GM18511 (cell line): ENCODE measurements around the gene FOXN3.
A peak's percentile ranks its signal among the peaks of the same experiment; 100 is the strongest.

Experiments
- ATAC-seq: cut with Tn5 transposase; IDR thresholded peaks from one replicate; pipeline ENCODE4 v1.9.1; 2021; ENCODE audit warnings: mild to moderate bottlenecking, moderate library complexity; ENCODE audit not compliant: unreplicated experiment

Gene FOXN3

GRCh38 chr14:89432226-89432625 is 15.2 kb upstream of the FOXN3 start:
- no peak for ATAC-seq

- ATAC-seq, result peak; percentile 91
Observed at GRCh38 chr14:89430391-89431236, 13.6 kb upstream of the FOXN3 start.

- no peak for ATAC-seq
Observed at GRCh38 chr14:89429199-89430181, 12.5 kb upstream of the FOXN3 start.

DNA sequence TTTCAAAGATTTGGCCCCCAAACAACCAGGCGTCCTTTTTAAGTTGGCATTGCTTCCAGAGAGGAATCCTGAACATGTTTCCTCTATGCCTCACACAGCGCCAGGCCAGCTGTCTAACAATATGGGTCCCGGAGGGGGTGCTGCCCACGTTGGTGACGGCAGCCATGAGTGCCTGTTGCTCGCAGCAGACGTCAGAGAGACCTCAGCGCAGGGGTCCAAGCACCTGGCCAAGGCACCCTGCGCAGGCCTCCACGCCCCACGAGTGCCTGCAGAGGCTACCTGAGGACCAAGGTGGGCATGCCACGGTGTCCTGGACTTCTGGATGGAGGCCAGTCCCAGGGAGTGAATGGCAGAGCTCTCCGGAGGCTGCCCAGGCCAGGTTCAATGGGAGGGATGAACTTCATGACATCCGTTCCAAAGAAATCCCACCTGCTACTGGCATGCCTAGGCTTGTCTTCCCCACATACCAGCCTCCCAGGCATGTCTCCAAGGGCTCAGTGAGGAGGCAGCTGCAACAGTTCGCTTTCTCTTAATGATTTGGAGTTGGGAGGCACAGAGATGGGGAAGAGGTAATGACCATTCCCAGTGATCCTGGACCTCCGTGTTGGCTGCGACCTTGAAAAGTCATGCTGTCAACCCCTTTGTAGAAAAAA is 11.6 kb upstream of the FOXN3 start:
- ATAC-seq, result no peak

GRCh38 chr14:89428173-89428523 is 11.1 kb upstream of the FOXN3 start:
- no peak for ATAC-seq

DNA sequence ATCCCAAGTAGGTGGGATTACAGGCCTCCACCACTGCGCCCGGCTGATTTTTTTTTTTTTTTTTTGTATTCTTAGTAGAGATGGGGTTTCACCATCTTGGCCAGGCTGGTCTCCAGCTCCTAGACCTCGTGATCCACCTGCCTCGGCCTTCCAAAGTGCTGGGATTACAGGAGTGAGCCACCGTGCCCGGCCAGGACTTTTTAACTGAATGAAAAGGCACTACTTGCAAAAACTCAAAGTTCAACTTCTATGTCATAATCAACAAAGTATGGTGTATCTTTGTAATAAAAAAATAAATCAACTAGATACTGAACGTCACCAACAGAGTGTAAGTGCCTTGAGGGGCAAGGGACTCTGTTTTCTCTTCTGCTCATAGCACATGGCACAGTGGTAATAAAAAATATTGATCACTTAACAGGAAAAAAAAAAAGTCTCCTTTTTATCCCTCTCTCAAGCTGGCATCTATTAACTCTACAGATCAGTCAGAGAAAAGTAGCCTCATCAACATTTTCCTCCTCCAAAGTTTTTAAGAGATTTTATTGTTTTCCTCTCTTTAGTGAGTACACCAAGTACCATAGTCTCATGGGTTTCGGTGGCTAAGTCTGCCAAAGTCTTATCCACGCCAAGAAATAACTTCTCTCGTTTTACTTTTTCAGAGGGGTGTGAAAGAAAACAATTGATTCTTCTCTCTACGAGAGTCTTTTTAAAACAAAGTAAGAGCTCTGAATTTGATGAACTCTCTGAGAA is 10.6 kb upstream of the FOXN3 start:
- ATAC-seq, result no peak

GRCh38 chr14:89425931-89426330 is 8.9 kb upstream of the FOXN3 start:
- ATAC-seq, result peak; percentile 33

GRCh38 chr14:89424241-89424640 is 7.2 kb upstream of the FOXN3 start:
- no peak for ATAC-seq

DNA sequence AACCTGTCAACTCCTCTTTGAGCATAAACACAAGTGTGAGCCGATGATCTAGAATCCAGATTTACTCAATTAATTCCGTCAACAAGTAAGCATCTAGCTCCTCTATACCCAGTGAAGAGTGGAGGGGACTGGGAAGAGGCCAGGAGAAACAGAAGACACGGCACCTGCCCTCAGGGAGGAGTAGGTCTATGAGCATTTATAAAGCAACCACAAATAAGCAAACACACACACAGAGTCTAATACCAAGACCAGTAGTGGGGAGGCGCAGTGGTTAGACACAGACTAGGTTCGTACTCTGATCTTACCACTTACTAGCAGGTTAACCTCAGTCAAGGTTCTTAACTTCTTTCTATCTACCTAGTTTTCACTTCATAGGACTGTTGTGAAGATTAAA is 5.9 kb upstream of the FOXN3 start:
- no peak for ATAC-seq

- no peak for ATAC-seq
Observed at GRCh38 chr14:89422181-89422951, 5.3 kb upstream of the FOXN3 start.

GRCh38 chr14:89420502-89420901 is 3.5 kb upstream of the FOXN3 start:
- no peak for ATAC-seq

GRCh38 chr14:89419973-89420482 is 3.0 kb upstream of the FOXN3 start:
- ATAC-seq, result no peak

- no peak for ATAC-seq
Observed at GRCh38 chr14:89418976-89419375, 1.9 kb upstream of the FOXN3 start.

DNA sequence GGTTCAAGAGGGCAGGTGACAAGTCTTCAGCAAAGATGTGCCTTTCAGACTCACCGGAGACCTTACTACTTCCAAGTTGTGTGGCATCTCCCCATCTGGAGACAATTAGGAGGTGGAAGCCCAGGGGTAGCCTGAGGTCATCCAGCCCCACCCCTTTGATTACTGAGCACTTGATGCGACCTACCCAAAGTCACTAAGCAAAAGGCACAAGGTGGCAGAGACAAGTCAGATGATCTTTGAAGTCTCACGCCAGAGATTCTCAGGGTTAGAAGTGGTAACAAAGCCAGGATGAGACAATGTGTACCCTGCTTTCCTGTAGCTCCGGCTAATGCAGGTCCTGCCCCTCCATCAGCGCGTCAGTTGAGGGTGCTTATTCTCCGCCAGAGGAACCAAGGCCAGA is 1.4 kb upstream of the FOXN3 start:
- ATAC-seq, result no peak

- ATAC-seq, result peak; percentile 63
Observed at GRCh38 chr14:89417465-89418225, 612 bp upstream of the FOXN3 start.

- ATAC-seq, result peak; percentile 82
Observed at GRCh38 chr14:89416002-89416995, 734 bp downstream of the FOXN3 start.

DNA sequence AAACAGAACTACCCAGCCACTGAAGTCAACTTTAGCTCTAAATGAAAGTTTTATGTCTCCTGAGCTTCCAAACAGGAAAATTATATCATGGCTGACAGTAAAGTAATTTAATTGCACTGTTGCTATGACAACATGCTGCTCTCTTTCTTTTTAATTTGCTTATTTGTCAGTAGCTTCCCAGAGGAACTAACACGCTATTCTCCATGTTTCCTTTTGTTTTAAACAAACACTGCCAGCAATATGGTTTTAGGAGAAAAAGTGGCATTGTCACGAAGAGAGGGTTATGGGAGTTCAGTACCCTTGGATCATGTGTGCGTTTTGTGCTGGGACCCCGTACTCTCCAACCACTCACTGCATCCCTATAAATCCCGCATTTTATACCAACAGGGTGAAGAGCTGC is 1.9 kb downstream of the FOXN3 start:
- ATAC-seq, result no peak

- ATAC-seq, result no peak
Observed at GRCh38 chr14:89411976-89412375, 5.1 kb downstream of the FOXN3 start.
